ENCODE results near the gene POLR2L. TPM values are rescaled to one million over a fixed set of nuclear protein-coding genes. Genes with fewer than 3 reads are reported as not detected.

The POLR2L gene
- total RNA-seq, 4 donors from 2014 or later, result 45.6 to 90.3 (median 64.7) TPM

- Histone ChIP-seq H3K36me3 (peaks cover 0 to 6% (median 0%) of the 10 kb centered on the region in 3 donors), H3K4me3 (peak overlapping the region; percentile 1 to 62 (median 44))
Observed at GRCh38 chr11:831118-831864, 11.0 kb downstream of the POLR2L start.

GRCh38 chr11:830295-831117 lies 11.8 kb downstream of the POLR2L start:
- WGBS, 2 donors, result 0% methylated on average over 5 of the region's 78 CpGs; no CpG with 5 or more reads in 1 of the 2 donors
- peak overlapping the region; percentile 1 to 62 (median 44) for H3K4me3 ChIP-seq
- H3K27ac ChIP-seq, result peak overlapping the region in 3 of 4 donors; percentile 65 to 80 (median 73)
- intact Hi-C loops (cut with DNase I), result no loop called here
- peaks cover 0 to 71% (median 7%) of the 10 kb centered on the region in 4 donors for H3K27me3 ChIP-seq
- TF ChIP-seq CTCF (IDR thresholded peaks at IDR 0.05), result no peak
- no peak for TF ChIP-seq POLR2A (IDR thresholded peaks at IDR 0.05)
- H3K9me3 ChIP-seq, result no peaks in the 10 kb centered on the region
- H3K36me3 ChIP-seq, result peaks cover 0 to 6% (median 0%) of the 10 kb centered on the region in 3 donors
- H3K4me1 ChIP-seq, result peaks cover 73 to 98% (median 79%) of the 10 kb centered on the region in 3 donors
- DNase-seq, result no peak

More at GRCh38 chr11:831118-831864, 11.0 kb downstream of the POLR2L start:
- Histone ChIP-seq H3K4me1 (peaks cover 73 to 97% (median 74%) of the 10 kb centered on the region in 3 donors), H3K27me3 (peaks cover 0 to 63% (median 7%) of the 10 kb centered on the region in 4 donors), H3K9me3 (no peaks in the 10 kb centered on the region), H3K27ac (no peak overlapping the region)
- intact Hi-C loops (cut with DNase I), result no loop called here
- WGBS, 2 donors, result 51 to 60% methylated on average over 4 to 8 of the region's 31 CpGs
- no peak for DNase-seq
- TF ChIP-seq POLR2A (IDR thresholded peaks at IDR 0.05) (no peak), CTCF (IDR thresholded peaks at IDR 0.05) (no peak)

GRCh38 chr11:829847-830294 lies 12.5 kb downstream of the POLR2L start:
- H3K9me3 ChIP-seq, result no peaks in the 10 kb centered on the region
- H3K36me3 ChIP-seq, result peaks cover 0 to 13% (median 4%) of the 10 kb centered on the region in 3 donors
- peaks cover 69 to 98% (median 78%) of the 10 kb centered on the region in 3 donors for H3K4me1 ChIP-seq
- 2% methylated on average over 10 of the region's 39 CpGs; no CpG with 5 or more reads in 1 of the 2 donors for WGBS, 2 donors
- peaks cover 0 to 77% (median 7%) of the 10 kb centered on the region in 4 donors for H3K27me3 ChIP-seq
- peak overlapping the region; percentile 1 to 62 (median 44) for H3K4me3 ChIP-seq
- no peak for DNase-seq
- peak in 2 of 4 donors; percentile 11 to 43 for TF ChIP-seq POLR2A (IDR thresholded peaks at IDR 0.05)
- no peak for TF ChIP-seq CTCF (IDR thresholded peaks at IDR 0.05)
- intact Hi-C loops (cut with DNase I), result no loop called here
- H3K27ac ChIP-seq, result peak overlapping the region in 3 of 4 donors; percentile 65 to 80 (median 73)

- TF ChIP-seq POLR2A (IDR thresholded peaks at IDR 0.05), result peak in 1 of 4 donors; percentile 20
- TF ChIP-seq CTCF (IDR thresholded peaks at IDR 0.05), result no peak
- WGBS, 2 donors, result 10 to 24% methylated on average over 10 to 16 of the region's 40 CpGs
- peaks cover 0 to 83% (median 7%) of the 10 kb centered on the region in 4 donors for H3K27me3 ChIP-seq
- DNase-seq, result no peak
- peak overlapping the region; percentile 1 to 62 (median 44) for H3K4me3 ChIP-seq
- peak overlapping the region in 3 of 4 donors; percentile 65 to 80 (median 73) for H3K27ac ChIP-seq
- H3K4me1 ChIP-seq, result peaks cover 63 to 98% (median 72%) of the 10 kb centered on the region in 3 donors
- peaks cover 3 to 18% (median 10%) of the 10 kb centered on the region in 3 donors for H3K36me3 ChIP-seq
- intact Hi-C loops (cut with DNase I), result no loop called here
- no peaks in the 10 kb centered on the region for H3K9me3 ChIP-seq
Observed at GRCh38 chr11:829176-829846, 13.0 kb downstream of the POLR2L start.
